GM23338 (cell line): Measurements from ENCODE around the gene TMPRSS3. TPM values are rescaled to one million over a fixed set of nuclear protein-coding genes. Genes with fewer than 3 reads are reported as not detected.

Source experiments
- ATAC-seq: fragments of 200-7000 bp; cut with Tn5 transposase; 3 replicates; pipeline ENCODE4 v1.9.1; 2020
- DNase-seq: peaks from one replicate; pipeline ENCODE4 v3.0.0-alpha.2; 2015; ENCODE audit warnings: low spot score
- H2AFZ ChIP-seq: fragments of 200-600 bp; sonication (generic); 2 replicates; pipeline ENCODE4 v1.8.0; 2016; ENCODE audit warnings: antibody characterized with exemption, mild to moderate bottlenecking, moderate library complexity
- H3F3A ChIP-seq: fragments of 200-600 bp; sonication (generic); replicated peaks from 2 replicates; pipeline ENCODE4 v1.8.0; 2017; ENCODE audit warnings: antibody characterized with exemption, mixed run types, low read depth
- H3K27ac ChIP-seq: fragments of 200-600 bp; sonication (generic); 2 replicates; pipeline ENCODE4 v1.6.1; 2016; ENCODE audit warnings: low read depth
- H3K27me3 ChIP-seq: fragments of 200-600 bp; sonication (generic); 2 replicates; pipeline ENCODE4 v1.8.0; 2016; ENCODE audit warnings: mild to moderate bottlenecking, mixed run types, moderate library complexity; ENCODE audit not compliant: insufficient read depth
- H3K36me3 ChIP-seq: fragments of 200-600 bp; sonication (generic); 2 replicates; pipeline ENCODE4 v1.8.0; 2016; ENCODE audit warnings: mild to moderate bottlenecking; ENCODE audit not compliant: insufficient read depth
- H3K4me1 ChIP-seq: fragments of 200-600 bp; sonication (generic); 2 replicates; pipeline ENCODE4 v1.8.0; 2016; ENCODE audit warnings: mild to moderate bottlenecking, moderate library complexity; ENCODE audit not compliant: insufficient read depth
- H3K4me2 ChIP-seq: fragments of 200-600 bp; sonication (generic); 2 replicates; pipeline ENCODE4 v1.7.1; 2017; ENCODE audit warnings: mixed run types
- H3K4me3 ChIP-seq: fragments of 200-600 bp; sonication (generic); 2 replicates; pipeline ENCODE4 v1.6.1; 2016; ENCODE audit warnings: mixed run types
- H3K79me2 ChIP-seq: fragments of 200-600 bp; sonication (generic); replicated peaks from 2 replicates; pipeline ENCODE4 v1.8.0; 2017; ENCODE audit warnings: mild to moderate bottlenecking; ENCODE audit not compliant: insufficient read depth
- H3K9me2 ChIP-seq: fragments of 200-600 bp; sonication (generic); 2 replicates; pipeline ENCODE4 v1.8.0; 2017; ENCODE audit not compliant: insufficient read depth
- H4K20me1 ChIP-seq: fragments of 200-600 bp; sonication (generic); replicated peaks from 2 replicates; pipeline ENCODE4 v1.8.0; 2017; ENCODE audit warnings: mild to moderate bottlenecking; ENCODE audit not compliant: insufficient read depth
- H3K27ac Mint-ChIP-seq: 2 replicates; pipeline ENCODE4 v1.8.0; 2020; ENCODE audit warnings: inconsistent platforms, mild to moderate bottlenecking, moderate library complexity, mixed read lengths
- H3K27me3 Mint-ChIP-seq: 3 replicates; pipeline ENCODE4 v1.8.0; 2022; ENCODE audit warnings: low read depth, mild to moderate bottlenecking, moderate library complexity, mixed read lengths, inconsistent platforms; ENCODE audit not compliant: insufficient read depth, poor library complexity
- H3K36me3 Mint-ChIP-seq: 3 replicates; pipeline ENCODE4 v1.8.0; 2021; ENCODE audit warnings: low read depth, mild to moderate bottlenecking, inconsistent platforms, moderate library complexity, mixed read lengths
- H3K4me1 Mint-ChIP-seq: 3 replicates; pipeline ENCODE4 v1.8.0; 2020; ENCODE audit warnings: mild to moderate bottlenecking, inconsistent platforms, mixed read lengths
- H3K4me3 Mint-ChIP-seq: 3 replicates; pipeline ENCODE4 v1.8.0; 2021; ENCODE audit warnings: moderate library complexity, mild to moderate bottlenecking, inconsistent platforms, mixed read lengths
- H3K9me3 Mint-ChIP-seq: 3 replicates; pipeline ENCODE4 v1.8.0; 2020; ENCODE audit warnings: moderate library complexity, mild to moderate bottlenecking, inconsistent platforms, mixed read lengths
- CREB1 ChIP-seq: fragments of 250-450 bp; sonication (Bioruptor Pico); IDR thresholded peaks from 2 replicates; pipeline ENCODE4 v1.5.0; 2020; ENCODE audit warnings: low read depth, mild to moderate bottlenecking, moderate library complexity
- EZH2 ChIP-seq: fragments of 200-600 bp; sonication (generic); IDR thresholded peaks from one replicate; pipeline ENCODE4 v1.8.0; 2017; ENCODE audit warnings: antibody characterized with exemption, mild to moderate bottlenecking, low read depth; ENCODE audit not compliant: unreplicated experiment
- EZH2phosphoT487 ChIP-seq: fragments of 200-600 bp; sonication (generic); IDR thresholded peaks from one replicate; pipeline ENCODE4 v1.8.1; 2018; ENCODE audit warnings: antibody characterized with exemption; ENCODE audit not compliant: unreplicated experiment
- JUNB ChIP-seq: IDR thresholded peaks from one replicate; pipeline ENCODE4 v1.6.1; 2016; ENCODE audit warnings: antibody characterized with exemption; ENCODE audit not compliant: unreplicated experiment
- NANOG ChIP-seq: IDR thresholded peaks from 2 replicates; pipeline ENCODE4 v1.6.1; 2016; ENCODE audit warnings: antibody characterized with exemption, borderline replicate concordance
- POLR2AphosphoS5 ChIP-seq: IDR thresholded peaks from 2 replicates; pipeline ENCODE4 v1.6.1; 2016; ENCODE audit warnings: antibody characterized with exemption, low read depth
- REST ChIP-seq: IDR thresholded peaks from one replicate; pipeline ENCODE4 v1.6.1; 2018; ENCODE audit warnings: antibody characterized with exemption; ENCODE audit not compliant: unreplicated experiment
- ZNF114 ChIP-seq: fragments of 250-450 bp; sonication (Bioruptor Pico); IDR thresholded peaks from 2 replicates; pipeline ENCODE4 v1.5.0; 2020; ENCODE audit warnings: mild to moderate bottlenecking, moderate library complexity
- ZNF331 ChIP-seq: fragments of 250-450 bp; sonication (Bioruptor Pico); IDR thresholded peaks from 2 replicates; pipeline ENCODE4 v1.5.0; 2020; ENCODE audit warnings: low read depth, mild to moderate bottlenecking, moderate library complexity
- ZNF462 ChIP-seq: fragments of 250-450 bp; sonication (Bioruptor Pico); IDR thresholded peaks from 2 replicates; pipeline ENCODE4 v1.5.0; 2020; ENCODE audit warnings: mild to moderate bottlenecking, moderate library complexity
- polyA plus RNA-seq: library from polyadenylated mRNA; unstranded; fragments of >200 nt; fragmentation: Nextera tagmentation; extraction: Ambion mirVana; gene quantifications from 2 replicates; pipeline ENCODE4 v1.2.1, GENCODE V29; 2016
- total RNA-seq: library from RNA; depleted of rRNA; stranded (reverse); fragments of >200 nt; shearing (Covaris generic); gene quantifications from 2 replicates; pipeline ENCODE4 v1.2.3, GENCODE V29; 2014

TMPRSS3 gene
- total and polyA plus RNA-seq, 2 experiments from 2014 or later, result 0.17 TPM; not detected in 1

- Mint-ChIP-seq H3K36me3 (peaks cover 6% of the 10 kb centered on the region), H3K4me3 (no peak overlapping the region), H3K27me3 (peaks cover 7% of the 10 kb centered on the region), H3K4me1 (peaks cover 9% of the 10 kb centered on the region), H3K9me3 (peaks cover 18% of the 10 kb centered on the region), H3K27ac (no peak overlapping the region)
- Histone ChIP-seq H3K4me1 (no peaks in the 10 kb centered on the region), H3K79me2 (no peaks in the 10 kb centered on the region), H3K36me3 (no peaks in the 10 kb centered on the region), H2AFZ (no peak overlapping the region), H4K20me1 (no peaks in the 10 kb centered on the region), H3K27ac (no peak overlapping the region), H3K4me2 (no peak overlapping the region), H3K27me3 (no peaks in the 10 kb centered on the region), H3K4me3 (no peak overlapping the region), H3F3A (no peaks in the 10 kb centered on the region), H3K9me2 (no peaks in the 10 kb centered on the region)
- DNase-seq (no peak), ATAC-seq (no peak)
- no peak for TF ChIP-seq JUNB
- no peak for TF ChIP-seq ZNF462 (CRISPR knock-in tag)
- TF ChIP-seq CREB1 (CRISPR knock-in tag), result no peak
- TF ChIP-seq EZH2, result no peak
- TF ChIP-seq NANOG, result no peak
Measured at GRCh38 chr21:42363312-42363711, 32.5 kb downstream of the TMPRSS3 start.

- H3K4me1 Mint-ChIP-seq, result peaks cover 6% of the 10 kb centered on the region; the same call in 2 of the 3 replicates
- H3K36me3 ChIP-seq, result no peaks in the 10 kb centered on the region
- no peaks in the 10 kb centered on the region for H3K27me3 ChIP-seq
- H3K4me3 ChIP-seq, result no peak overlapping the region
- H3K36me3 Mint-ChIP-seq, result peaks cover 6% of the 10 kb centered on the region
- H3K4me3 Mint-ChIP-seq, result no peak overlapping the region
- ATAC-seq (no peak), DNase-seq (no peak)
- no peak overlapping the region for H3K4me2 ChIP-seq
- H3F3A ChIP-seq, result no peaks in the 10 kb centered on the region
- no peak overlapping the region for H3K27ac ChIP-seq
- no peak overlapping the region for H2AFZ ChIP-seq
- no peak overlapping the region for H3K27ac Mint-ChIP-seq
- no peaks in the 10 kb centered on the region for H3K9me2 ChIP-seq
- no peaks in the 10 kb centered on the region for H3K4me1 ChIP-seq
- peaks cover 18% of the 10 kb centered on the region for H3K9me3 Mint-ChIP-seq
- no peaks in the 10 kb centered on the region for H4K20me1 ChIP-seq
- H3K27me3 Mint-ChIP-seq, result peaks cover 7% of the 10 kb centered on the region
- no peaks in the 10 kb centered on the region for H3K79me2 ChIP-seq
- TF ChIP-seq REST, result no peak
- no peak for TF ChIP-seq POLR2AphosphoS5
- TF ChIP-seq ZNF114 (CRISPR knock-in tag), result no peak
- TF ChIP-seq ZNF331 (CRISPR knock-in tag), result no peak
- TF ChIP-seq EZH2phosphoT487, result no peak
Measured at GRCh38 chr21:42362700-42363099, 33.2 kb downstream of the TMPRSS3 start.
